CD4-positive, alpha-beta memory T cell (primary cell): ENCODE data around the gene ASTL. TPM values are rescaled to one million over a fixed set of nuclear protein-coding genes. Genes with fewer than 3 reads are reported as not detected.
A peak's percentile ranks its signal among the peaks of the same experiment; 100 is the strongest.

Experiments used
- CTCF ChIA-PET: fragments of 350-600 bp; sonication (Branson Sonifier 250); formaldehyde crosslinking; loops from one replicate; lab custom pipeline; 2021; ENCODE audit warnings: inconsistent platforms; ENCODE audit not compliant: partially characterized antibody; lab: Charles Lee
- POLR2A ChIA-PET: fragments of 350-600 bp; sonication (Branson Sonifier 250); formaldehyde crosslinking; loops from one replicate; lab custom pipeline; 2021; ENCODE audit not compliant: partially characterized antibody; lab: Charles Lee
- DNase-seq, 5 donors: peaks; one replicate each; pipeline versions ENCODE4 v3.0.0 to v3.0.0-alpha.2; 2020 to 2022; ENCODE audit warnings: mixed read lengths in 1 of 5
- H3K27ac ChIP-seq: one replicate; pipeline ENCODE4 v1.7.0; 2013; ENCODE audit warnings: low read depth, low read length
- H3K27me3 ChIP-seq: 2 replicates; pipeline ENCODE4 v1.7.0; 2013; ENCODE audit warnings: mild to moderate bottlenecking, low read length, moderate library complexity; ENCODE audit not compliant: insufficient read depth
- H3K36me3 ChIP-seq: 2 replicates; pipeline ENCODE4 v1.7.0; 2013; ENCODE audit warnings: mild to moderate bottlenecking, low read length, moderate library complexity; ENCODE audit not compliant: insufficient read depth
- H3K4me1 ChIP-seq: 2 replicates; pipeline ENCODE4 v1.7.0; 2013; ENCODE audit warnings: mild to moderate bottlenecking, low read length, moderate library complexity; ENCODE audit not compliant: insufficient read depth
- H3K4me3 ChIP-seq, 2 donors: one replicate each; pipeline ENCODE4 v1.7.0; 2013; ENCODE audit warnings: low read length in 2 of 2, mild to moderate bottlenecking in 1 of 2
- H3K9me3 ChIP-seq, 2 donors: one replicate each; pipeline ENCODE4 v1.7.0; 2013; ENCODE audit warnings: low read length in 2 of 2, control low read depth in 1 of 2; ENCODE audit not compliant: control insufficient read depth in 1 of 2
- H3K27ac Mint-ChIP-seq, 7 donors: one replicate each; pipeline ENCODE4 v1.8.0; 2020 to 2021; ENCODE audit warnings: mixed read lengths in 7 of 7, mild to moderate bottlenecking in 6 of 7, inconsistent platforms in 3 of 7, moderate library complexity in 3 of 7
- H3K27me3 Mint-ChIP-seq, 2 donors: one replicate each; pipeline ENCODE4 v1.8.0; 2020 to 2021; ENCODE audit warnings: mixed read lengths in 2 of 2
- H3K36me3 Mint-ChIP-seq, 2 donors: one replicate each; pipeline ENCODE4 v1.8.0; 2020 to 2021; ENCODE audit warnings: mixed read lengths in 2 of 2, inconsistent platforms in 1 of 2, mild to moderate bottlenecking in 1 of 2
- H3K4me1 Mint-ChIP-seq, 4 donors: one replicate each; pipeline ENCODE4 v1.8.0; 2020 to 2021; ENCODE audit warnings: mixed read lengths in 4 of 4, mild to moderate bottlenecking in 1 of 4
- H3K4me3 Mint-ChIP-seq, 8 donors: one replicate each; pipeline ENCODE4 v1.8.0; 2020 to 2021; ENCODE audit warnings: mixed read lengths in 8 of 8, mild to moderate bottlenecking in 7 of 8, moderate library complexity in 6 of 8, inconsistent platforms in 3 of 8
- H3K9me3 Mint-ChIP-seq, 8 donors: one replicate each; pipeline ENCODE4 v1.8.0; 2020 to 2021; ENCODE audit warnings: mixed read lengths in 8 of 8, mild to moderate bottlenecking in 5 of 8, inconsistent platforms in 3 of 8, moderate library complexity in 1 of 8
- intact Hi-C: fragments of 100-400 bp; cut with micrococcal nuclease; formaldehyde crosslinking; loops from one replicate; pipeline ENCODE4 v1.15.1; 2023
- polyA plus RNA-seq, 2 donors: library from polyadenylated mRNA; unstranded; fragments of 300-500 nt; fragmentation: Illumina TruSeq; gene quantifications; one replicate each; pipeline ENCODE4 v1.2.3, GENCODE V29; 2021
- total RNA-seq, 2 experiments: library from RNA; stranded (reverse); gene quantifications; one replicate each; pipeline ENCODE4 v1.2.3, GENCODE V29; 2021

The ASTL gene
- total and polyA plus RNA-seq, 4 experiments from 2014 or later = 0.48 to 1.3 TPM; not detected in 2

DNA sequence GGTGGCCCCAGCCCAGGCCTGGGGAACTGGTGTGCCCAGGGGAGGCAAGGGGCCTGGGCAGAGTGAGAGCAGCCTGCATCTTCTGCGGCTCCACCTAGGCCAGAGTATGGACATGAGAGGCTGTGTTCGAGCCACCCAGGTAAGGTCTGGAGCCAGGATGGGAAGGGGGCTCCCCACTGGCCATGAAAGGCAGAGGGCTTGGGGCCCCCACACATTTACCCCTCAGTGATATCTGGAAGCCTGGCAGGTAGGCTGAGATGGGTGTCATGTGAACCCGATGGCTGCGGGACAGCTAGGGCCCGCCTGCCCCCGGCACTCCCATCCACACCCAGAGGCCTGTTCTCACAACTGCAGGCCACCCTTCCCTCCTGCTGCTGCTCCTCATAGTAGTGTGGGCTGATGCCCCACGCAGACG lies 35.1 kb downstream of the ASTL start:
- H3K9me3 Mint-ChIP-seq = peaks cover 0 to 19% (median 12%) of the 10 kb centered on the region in 8 donors
- no peak overlapping the region for H3K27ac ChIP-seq
- peaks cover 1 to 2% of the 10 kb centered on the region in 2 donors for H3K27me3 Mint-ChIP-seq
- peak in 1 of 5 donors; percentile 3 for DNase-seq
- POLR2A ChIA-PET = no interaction called here
- CTCF ChIA-PET = no interaction called here
- H3K4me1 ChIP-seq = no peaks in the 10 kb centered on the region
- no peaks in the 10 kb centered on the region for H3K36me3 ChIP-seq
- H3K27ac Mint-ChIP-seq = no peak overlapping the region
- intact Hi-C loops = no loop called here
- H3K4me3 ChIP-seq = no peak overlapping the region
- peaks cover 0 to 12% of the 10 kb centered on the region in 2 donors for H3K9me3 ChIP-seq
- H3K4me1 Mint-ChIP-seq = no peaks in the 10 kb centered on the region
- H3K36me3 Mint-ChIP-seq = peaks cover 3 to 4% of the 10 kb centered on the region in 2 donors
- no peaks in the 10 kb centered on the region for H3K27me3 ChIP-seq
- H3K4me3 Mint-ChIP-seq = no peak overlapping the region

DNA sequence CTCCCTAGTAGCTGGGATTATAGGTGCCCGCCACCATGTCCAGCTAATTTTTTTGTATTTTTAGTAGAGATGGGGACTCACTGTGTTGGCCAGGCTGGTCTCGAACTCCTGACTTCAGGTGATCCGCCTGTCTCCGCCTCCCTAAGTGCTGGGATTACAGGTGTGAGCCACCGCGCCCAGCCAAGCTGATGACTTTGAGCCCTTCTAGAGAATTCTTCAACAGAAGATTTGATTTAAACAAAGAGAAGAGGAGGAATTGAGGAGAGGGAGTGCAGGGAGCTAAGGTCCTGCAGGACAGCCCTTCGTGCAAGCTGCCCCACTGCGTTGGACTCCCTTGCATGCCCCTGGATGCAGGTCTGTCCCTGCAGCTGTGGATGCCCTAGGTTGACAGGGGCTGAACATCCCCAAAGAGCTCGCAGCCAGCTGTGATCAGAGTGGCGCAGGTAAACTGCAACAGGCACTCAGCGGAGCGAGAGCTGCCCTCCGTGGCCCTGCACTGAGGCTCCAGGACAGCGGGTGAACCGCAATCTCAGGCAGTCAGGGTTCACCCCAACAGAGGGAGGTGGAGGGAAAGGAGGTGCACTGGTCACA lies 35.6 kb downstream of the ASTL start:
- peaks cover 0 to 19% (median 12%) of the 10 kb centered on the region in 8 donors for H3K9me3 Mint-ChIP-seq
- ChIA-PET CTCF (no interaction called here), POLR2A (no interaction called here)
- peaks cover 0 to 12% of the 10 kb centered on the region in 2 donors for H3K9me3 ChIP-seq
- no peaks in the 10 kb centered on the region for H3K36me3 ChIP-seq
- H3K27ac ChIP-seq = no peak overlapping the region
- H3K4me1 Mint-ChIP-seq = no peaks in the 10 kb centered on the region
- H3K4me1 ChIP-seq = no peaks in the 10 kb centered on the region
- H3K36me3 Mint-ChIP-seq = peaks cover 3 to 4% of the 10 kb centered on the region in 2 donors
- H3K27ac Mint-ChIP-seq = no peak overlapping the region
- H3K4me3 Mint-ChIP-seq = no peak overlapping the region
- intact Hi-C loops = no loop called here
- peaks cover 0 to under 1% of the 10 kb centered on the region in 2 donors for H3K27me3 Mint-ChIP-seq
- peak in 1 of 5 donors; percentile 10 for DNase-seq
- H3K27me3 ChIP-seq = no peaks in the 10 kb centered on the region
- H3K4me3 ChIP-seq = no peak overlapping the region

DNA sequence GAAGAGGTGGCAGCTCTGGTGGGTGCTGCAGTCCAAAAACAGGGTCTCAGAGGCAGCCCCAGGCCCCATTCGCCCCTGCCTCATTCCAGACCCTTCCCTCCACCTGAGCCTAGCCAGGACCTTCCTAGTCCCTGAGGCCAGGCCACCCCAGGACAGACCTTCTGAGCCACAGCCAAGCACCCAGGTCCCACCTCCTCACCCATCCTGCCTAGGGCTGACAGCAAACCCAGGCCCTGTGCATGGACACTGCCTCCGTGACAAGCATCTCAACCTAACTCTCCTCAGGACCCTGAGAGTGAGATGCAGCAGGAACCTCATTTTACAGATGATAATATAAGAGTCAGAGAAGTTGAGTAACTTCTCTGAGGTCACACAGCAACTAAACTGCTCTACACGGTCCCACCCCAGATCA lies 37.4 kb downstream of the ASTL start:
- H3K36me3 ChIP-seq = no peaks in the 10 kb centered on the region
- no peak overlapping the region for H3K27ac ChIP-seq
- peaks cover 0 to 13% (median 10%) of the 10 kb centered on the region in 8 donors for H3K9me3 Mint-ChIP-seq
- POLR2A ChIA-PET = no interaction called here
- no peaks in the 10 kb centered on the region for H3K4me1 Mint-ChIP-seq
- no peaks in the 10 kb centered on the region for H3K27me3 Mint-ChIP-seq
- no peaks in the 10 kb centered on the region for H3K4me1 ChIP-seq
- no peaks in the 10 kb centered on the region for H3K27me3 ChIP-seq
- no peak overlapping the region for H3K27ac Mint-ChIP-seq
- H3K4me3 ChIP-seq = no peak overlapping the region
- peaks cover 3 to 4% of the 10 kb centered on the region in 2 donors for H3K36me3 Mint-ChIP-seq
- peaks cover 0 to 11% of the 10 kb centered on the region in 2 donors for H3K9me3 ChIP-seq
- peak in 1 of 5 donors; percentile 26 for DNase-seq
- H3K4me3 Mint-ChIP-seq = no peak overlapping the region
- intact Hi-C loops = no loop called here
- CTCF ChIA-PET = interaction anchor here (1.0 kb wide), 1 partner anchor 16 kb away, joined by 3 read pairs; the partner anchor contains the start of gene ADRA2B

DNA sequence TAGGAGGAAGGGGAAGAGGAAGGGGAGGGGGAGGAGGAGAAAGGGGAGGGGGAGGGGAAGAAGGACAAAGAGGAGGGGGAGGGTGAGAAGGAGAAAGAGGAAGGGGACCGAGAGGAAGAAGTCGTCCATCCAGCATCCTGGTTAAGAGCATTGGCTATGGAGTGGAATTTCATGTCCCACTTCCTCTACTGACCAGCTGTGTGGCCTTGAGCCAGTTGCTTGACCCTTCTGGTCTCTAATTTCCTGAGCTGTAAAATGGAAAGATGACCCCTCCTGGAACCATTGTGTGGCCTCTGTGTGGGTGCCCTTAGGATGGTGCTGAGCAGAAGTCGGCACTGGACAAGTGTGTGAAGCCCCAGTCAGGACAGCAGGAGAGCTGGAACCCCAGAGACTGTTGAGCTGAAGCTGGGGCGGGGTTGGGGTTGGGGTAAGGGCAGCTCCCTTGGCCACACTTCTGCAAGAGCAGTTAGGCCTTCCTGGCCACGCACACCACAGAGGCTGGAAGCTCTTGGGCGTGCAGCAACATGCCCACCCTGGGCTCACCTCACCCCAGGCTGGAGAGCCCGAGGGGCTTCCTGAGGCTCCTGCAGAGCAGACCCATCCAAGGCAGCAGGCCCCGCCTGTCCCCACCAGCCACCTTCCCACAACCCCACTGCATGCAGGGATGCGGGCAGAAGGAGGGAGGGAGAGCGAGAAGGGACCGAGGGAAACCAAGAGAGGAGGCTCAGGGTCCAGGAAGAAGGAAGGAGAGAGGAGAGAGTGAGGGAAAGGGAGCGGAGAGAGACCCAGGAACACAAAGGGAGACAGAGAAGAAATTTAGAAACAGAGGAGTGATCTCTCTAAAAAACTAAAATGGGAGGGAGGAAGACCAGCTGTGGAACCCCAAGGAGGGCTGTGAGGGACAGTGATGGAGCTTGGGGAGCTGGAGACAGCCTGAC lies 38.2 kb downstream of the ASTL start:
- Mint-ChIP-seq H3K4me1 (no peaks in the 10 kb centered on the region), H3K4me3 (no peak overlapping the region), H3K27me3 (peaks cover 0 to 4% of the 10 kb centered on the region in 2 donors), H3K27ac (no peak overlapping the region), H3K9me3 (peaks cover 0 to 6% (median 3%) of the 10 kb centered on the region in 8 donors), H3K36me3 (no peaks in the 10 kb centered on the region)
- POLR2A ChIA-PET = no interaction called here
- no peaks in the 10 kb centered on the region for H3K36me3 ChIP-seq
- intact Hi-C loops = no loop called here
- no peak overlapping the region for H3K27ac ChIP-seq
- no peaks in the 10 kb centered on the region for H3K4me1 ChIP-seq
- peak in 1 of 5 donors; percentile 12 for DNase-seq
- peaks cover 0 to 3% of the 10 kb centered on the region in 2 donors for H3K9me3 ChIP-seq
- CTCF ChIA-PET = interaction anchor here (1.0 kb wide), 1 partner anchor 17 kb away, joined by 3 read pairs; the partner anchor contains the start of gene ADRA2B
- no peaks in the 10 kb centered on the region for H3K27me3 ChIP-seq
- H3K4me3 ChIP-seq = no peak overlapping the region

DNA sequence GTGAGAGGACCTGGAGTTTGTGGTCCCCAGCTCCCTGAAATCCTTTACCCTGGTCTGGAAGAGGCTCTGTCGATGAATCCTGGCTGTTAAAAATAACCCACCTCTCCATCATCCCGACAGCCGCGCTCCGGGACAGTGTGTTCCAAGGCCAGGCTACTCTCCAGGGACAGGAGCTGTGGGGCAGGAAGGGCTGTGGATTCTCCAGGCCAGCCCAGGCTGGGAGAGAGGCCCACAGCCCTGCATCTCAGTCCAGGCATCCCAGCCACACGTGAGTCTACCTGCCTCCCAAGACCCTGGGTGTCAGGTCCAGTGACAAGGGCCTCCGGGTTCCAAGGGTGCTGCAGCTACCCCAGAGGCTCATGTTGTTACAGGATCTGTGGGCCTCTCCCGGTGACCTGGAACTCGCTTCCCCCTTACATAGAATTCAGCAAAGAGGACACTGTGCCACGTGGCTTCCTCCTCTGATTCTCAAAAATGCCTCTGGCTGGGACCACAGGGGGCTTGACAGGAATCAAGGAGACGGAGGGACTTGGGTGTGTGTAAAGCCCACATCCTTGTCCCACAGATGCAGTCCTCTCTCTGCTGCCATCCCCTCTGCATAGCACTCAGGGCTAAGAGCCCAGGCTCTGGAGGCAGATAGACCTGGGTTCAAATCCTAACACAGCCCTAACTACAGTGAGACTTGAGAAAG lies 39.3 kb downstream of the ASTL start:
- peak overlapping the region in 2 of 7 donors; percentile 48 to 55 for H3K27ac Mint-ChIP-seq
- ChIA-PET CTCF (no interaction called here), POLR2A (no interaction called here)
- H3K9me3 ChIP-seq = no peaks in the 10 kb centered on the region
- peak in 1 of 5 donors; percentile 17 for DNase-seq
- H3K4me1 Mint-ChIP-seq = no peaks in the 10 kb centered on the region
- H3K4me3 Mint-ChIP-seq = no peak overlapping the region
- intact Hi-C loops = no loop called here
- no peaks in the 10 kb centered on the region for H3K36me3 Mint-ChIP-seq
- H3K27me3 Mint-ChIP-seq = peaks cover 3 to 4% of the 10 kb centered on the region in 2 donors
- no peak overlapping the region for H3K4me3 ChIP-seq
- no peaks in the 10 kb centered on the region for H3K4me1 ChIP-seq
- H3K27ac ChIP-seq = no peak overlapping the region
- no peaks in the 10 kb centered on the region for H3K27me3 ChIP-seq
- no peaks in the 10 kb centered on the region for H3K36me3 ChIP-seq
- H3K9me3 Mint-ChIP-seq = no peaks in the 10 kb centered on the region

DNA sequence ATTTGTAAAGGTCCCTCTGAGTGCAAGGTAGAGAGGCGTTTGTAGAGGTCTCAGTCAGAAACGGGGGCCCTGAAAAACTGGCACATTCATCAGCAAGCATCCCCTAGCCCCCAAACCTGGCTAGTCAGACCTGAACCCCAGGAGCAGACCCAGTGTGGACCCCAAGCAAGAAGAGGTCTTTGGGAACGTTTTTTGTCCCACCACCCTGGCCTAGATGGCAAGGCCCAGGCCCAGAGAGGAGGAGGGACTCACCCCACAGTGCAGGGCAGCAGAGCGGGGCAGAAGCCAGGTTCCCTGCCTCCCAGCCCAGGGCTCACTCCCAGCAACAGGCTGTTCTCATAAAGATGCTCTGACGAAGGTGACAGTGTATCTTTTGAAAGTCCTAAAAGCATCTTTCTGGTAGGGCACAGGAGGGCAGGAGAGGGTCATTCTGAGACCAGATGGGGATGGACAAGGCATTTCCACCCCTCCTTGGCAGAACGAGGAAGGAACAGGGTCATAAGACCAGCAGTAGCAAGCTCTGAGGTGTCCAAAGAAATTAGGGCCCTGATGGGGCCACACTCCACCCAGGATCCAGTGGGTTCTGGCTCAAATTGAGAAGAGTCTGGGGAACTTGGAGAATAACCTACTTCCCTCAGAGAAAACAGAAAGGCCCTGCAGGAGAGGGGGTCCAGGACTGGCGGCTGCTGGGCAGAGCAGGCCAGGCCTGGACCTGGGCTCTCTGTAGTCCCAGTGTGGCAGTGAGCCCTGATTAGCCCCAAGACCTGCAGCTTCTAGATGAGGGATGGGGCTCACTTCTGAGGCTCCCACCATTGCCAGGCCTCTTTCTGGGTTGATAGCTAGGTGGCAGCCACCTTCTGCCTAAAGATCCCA lies 40.1 kb downstream of the ASTL start:
- intact Hi-C loops = no loop called here
- H3K4me3 Mint-ChIP-seq = no peak overlapping the region
- no peaks in the 10 kb centered on the region for H3K4me1 Mint-ChIP-seq
- no peaks in the 10 kb centered on the region for H3K9me3 Mint-ChIP-seq
- ChIA-PET CTCF (no interaction called here), POLR2A (no interaction called here)
- H3K27ac Mint-ChIP-seq = no peak overlapping the region
- no peaks in the 10 kb centered on the region for H3K36me3 Mint-ChIP-seq
- no peaks in the 10 kb centered on the region for H3K9me3 ChIP-seq
- no peaks in the 10 kb centered on the region for H3K36me3 ChIP-seq
- H3K27me3 ChIP-seq = no peaks in the 10 kb centered on the region
- peaks cover 3 to 6% of the 10 kb centered on the region in 2 donors for H3K27me3 Mint-ChIP-seq
- peak in 1 of 5 donors; percentile 17 for DNase-seq
- no peak overlapping the region for H3K4me3 ChIP-seq
- no peak overlapping the region for H3K27ac ChIP-seq
- no peaks in the 10 kb centered on the region for H3K4me1 ChIP-seq
